ENCODE results near the gene RPL11. TPM values are rescaled to one million over a fixed set of nuclear protein-coding genes. Genes with fewer than 3 reads are reported as not detected.

Gene RPL11
- total RNA-seq, 1 experiment from 2014 or later, result 1,206 TPM

DNA sequence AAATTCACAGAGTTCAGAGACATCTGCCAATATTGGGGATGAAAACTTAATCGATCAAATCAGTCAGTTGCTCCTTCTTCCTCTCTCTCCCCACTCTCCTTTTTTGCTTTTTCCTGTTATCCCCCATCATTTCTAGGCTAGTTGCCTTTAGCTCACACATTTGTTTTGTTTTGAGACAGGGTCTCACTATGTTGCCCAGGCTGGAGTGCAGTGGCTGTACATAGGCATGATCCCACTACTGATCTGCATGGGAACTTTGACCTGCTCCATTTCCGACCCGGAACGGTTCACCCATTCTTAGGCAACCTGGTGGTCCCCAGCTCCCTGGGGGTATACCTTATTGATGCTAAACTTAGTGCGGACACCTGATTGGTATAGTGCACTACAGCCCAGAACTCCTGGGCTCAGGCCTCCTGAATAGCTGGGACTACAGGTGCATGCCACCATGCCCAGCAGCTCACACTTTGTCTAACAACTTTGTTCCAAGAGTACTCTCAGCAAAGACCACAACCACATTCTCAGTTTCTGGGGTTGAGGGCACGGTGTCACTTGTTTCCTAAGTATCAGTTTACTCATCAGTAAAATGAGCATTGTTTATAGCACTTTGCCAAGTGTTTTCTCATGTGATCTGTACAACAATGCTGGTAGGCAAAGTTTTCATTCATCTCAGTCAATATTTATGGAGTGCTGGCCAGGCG is 45.0 kb downstream of the RPL11 start:
- no peak for DNase-seq (ENCODE audit: low spot score)
- Histone ChIP-seq H3K9me3 (ENCODE audit: low read depth, low read length, poor library complexity, severe bottlenecking) (no peaks in the 10 kb centered on the region), H3K36me3 (ENCODE audit: insufficient read depth, low read length, poor library complexity, severe bottlenecking) (no peaks in the 10 kb centered on the region), H3K4me1 (ENCODE audit: insufficient read depth, low read length, poor library complexity, severe bottlenecking) (no peaks in the 10 kb centered on the region), H3K27me3 (replicated peaks; ENCODE audit: insufficient read depth, low read depth, low read length, poor library complexity) (no peaks in the 10 kb centered on the region), H3K27ac (ENCODE audit: low read depth, low read length, poor library complexity, severe bottlenecking) (no peak overlapping the region), H3K4me3 (ENCODE audit: low read depth, low read length, poor library complexity, severe bottlenecking) (no peak overlapping the region)
- intact Hi-C loops (cut with micrococcal nuclease; ENCODE audit: unreplicated experiment), result no loop called here
- TF ChIP-seq EZH2 (IDR thresholded peaks at IDR 0.05; ENCODE audit: borderline replicate concordance, low read depth, low read length, poor library complexity, severe bottlenecking), result no peak
- TF ChIP-seq, protein P1, sequence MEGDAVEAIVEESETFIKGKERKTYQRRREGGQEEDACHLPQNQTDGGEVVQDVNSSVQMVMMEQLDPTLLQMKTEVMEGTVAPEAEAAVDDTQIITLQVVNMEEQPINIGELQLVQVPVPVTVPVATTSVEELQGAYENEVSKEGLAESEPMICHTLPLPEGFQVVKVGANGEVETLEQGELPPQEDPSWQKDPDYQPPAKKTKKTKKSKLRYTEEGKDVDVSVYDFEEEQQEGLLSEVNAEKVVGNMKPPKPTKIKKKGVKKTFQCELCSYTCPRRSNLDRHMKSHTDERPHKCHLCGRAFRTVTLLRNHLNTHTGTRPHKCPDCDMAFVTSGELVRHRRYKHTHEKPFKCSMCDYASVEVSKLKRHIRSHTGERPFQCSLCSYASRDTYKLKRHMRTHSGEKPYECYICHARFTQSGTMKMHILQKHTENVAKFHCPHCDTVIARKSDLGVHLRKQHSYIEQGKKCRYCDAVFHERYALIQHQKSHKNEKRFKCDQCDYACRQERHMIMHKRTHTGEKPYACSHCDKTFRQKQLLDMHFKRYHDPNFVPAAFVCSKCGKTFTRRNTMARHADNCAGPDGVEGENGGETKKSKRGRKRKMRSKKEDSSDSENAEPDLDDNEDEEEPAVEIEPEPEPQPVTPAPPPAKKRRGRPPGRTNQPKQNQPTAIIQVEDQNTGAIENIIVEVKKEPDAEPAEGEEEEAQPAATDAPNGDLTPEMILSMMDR (conservative IDR thresholded peaks at IDR 0.05; ENCODE audit: low read depth, low read length), result no peak
- ChIA-PET POLR2A (ENCODE audit: low non-redundant PET) (no interaction called here), CTCF (interaction anchor here (1.0 kb wide), 1 partner anchor 35 kb away, joined by 3 read pairs; no protein-coding TSS in a partner anchor)
- no TSS peak for BruUV-seq (replicated peaks)

GRCh38 chr1:23741609-23742008 is 50.0 kb downstream of the RPL11 start:
- H3K9me3 ChIP-seq (ENCODE audit: low read depth, low read length, poor library complexity, severe bottlenecking), result no peaks in the 10 kb centered on the region
- ChIA-PET CTCF (no interaction called here), POLR2A (ENCODE audit: low non-redundant PET) (no interaction called here)
- intact Hi-C loops (cut with micrococcal nuclease; ENCODE audit: unreplicated experiment), result no loop called here
- H3K4me3 ChIP-seq (ENCODE audit: low read depth, low read length, poor library complexity, severe bottlenecking), result no peak overlapping the region
- BruUV-seq (replicated peaks), result no TSS peak
- TF ChIP-seq, protein P1 (conservative IDR thresholded peaks at IDR 0.05; ENCODE audit: low read depth, low read length), result no peak
- no peak for TF ChIP-seq EZH2 (IDR thresholded peaks at IDR 0.05; ENCODE audit: borderline replicate concordance, low read depth, low read length, poor library complexity, severe bottlenecking)
- DNase-seq (ENCODE audit: low spot score), result no peak
- H3K27me3 ChIP-seq (replicated peaks; ENCODE audit: insufficient read depth, low read depth, low read length, poor library complexity), result no peaks in the 10 kb centered on the region
- H3K4me1 ChIP-seq (ENCODE audit: insufficient read depth, low read length, poor library complexity, severe bottlenecking), result peaks cover 12% of the 10 kb centered on the region
- H3K27ac ChIP-seq (ENCODE audit: low read depth, low read length, poor library complexity, severe bottlenecking), result no peak overlapping the region
- peaks cover 4% of the 10 kb centered on the region for H3K36me3 ChIP-seq (ENCODE audit: insufficient read depth, low read length, poor library complexity, severe bottlenecking)

DNA sequence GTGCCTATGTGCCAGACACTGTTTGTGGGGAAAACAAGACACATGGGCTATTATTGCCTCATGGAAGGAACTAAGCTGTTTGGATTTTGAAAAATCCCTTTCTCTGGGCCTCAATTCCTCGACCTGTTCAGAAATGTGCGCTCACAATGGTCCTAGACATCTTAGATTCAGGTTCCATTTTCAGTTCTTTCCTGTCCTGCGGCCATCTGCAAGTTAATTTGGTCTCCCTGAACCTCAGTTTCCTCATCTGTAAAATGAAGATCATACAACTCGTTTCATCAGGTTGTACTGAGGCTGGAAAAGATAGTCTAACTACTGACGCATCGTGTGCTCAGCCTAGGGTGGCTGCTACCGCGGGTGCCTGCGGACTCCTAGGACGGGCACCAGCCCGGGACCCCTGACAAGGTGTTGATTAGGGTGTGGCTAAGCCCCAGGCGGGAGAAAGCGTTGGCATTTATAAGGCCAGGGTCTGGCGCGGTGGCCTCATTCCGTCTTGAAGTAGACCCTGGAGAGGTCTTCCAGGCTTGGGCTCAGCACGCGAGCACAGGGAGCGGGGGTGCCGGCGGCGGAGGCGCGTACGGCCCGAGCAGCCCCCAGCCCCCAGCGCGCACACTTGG is 51.2 kb downstream of the RPL11 start:
- Histone ChIP-seq H3K27me3 (replicated peaks; ENCODE audit: insufficient read depth, low read depth, low read length, poor library complexity) (no peaks in the 10 kb centered on the region), H3K9me3 (ENCODE audit: low read depth, low read length, poor library complexity, severe bottlenecking) (no peaks in the 10 kb centered on the region), H3K4me3 (ENCODE audit: low read depth, low read length, poor library complexity, severe bottlenecking) (peak overlapping the region; percentile 99), H3K36me3 (ENCODE audit: insufficient read depth, low read length, poor library complexity, severe bottlenecking) (peaks cover 5% of the 10 kb centered on the region), H3K4me1 (ENCODE audit: insufficient read depth, low read length, poor library complexity, severe bottlenecking) (peaks cover 12% of the 10 kb centered on the region), H3K27ac (ENCODE audit: low read depth, low read length, poor library complexity, severe bottlenecking) (peak overlapping the region; percentile 89)
- BruUV-seq (replicated peaks), result TSS peak; percentile 90
- intact Hi-C loops (cut with micrococcal nuclease; ENCODE audit: unreplicated experiment), result no loop called here
- DNase-seq (ENCODE audit: low spot score), result peak; percentile 6
- ChIA-PET POLR2A (ENCODE audit: low non-redundant PET) (interaction anchor here (1.4 kb wide), 1 partner anchor 12 kb away, joined by 6 read pairs; no protein-coding TSS in a partner anchor), CTCF (interaction anchor here (0.7 kb wide), 1 partner anchor 60 kb away, joined by 4 read pairs; no protein-coding TSS in a partner anchor)
- TF ChIP-seq EZH2 (IDR thresholded peaks at IDR 0.05; ENCODE audit: borderline replicate concordance, low read depth, low read length, poor library complexity, severe bottlenecking), result no peak
- TF ChIP-seq, protein P1 (conservative IDR thresholded peaks at IDR 0.05; ENCODE audit: low read depth, low read length), result no peak
